NCI-H2029 treated with DMSO at 0.1 percent for 48 hours (cell line): ENCODE measurements around the gene GRID2.

Experiments used
- DNase-seq: peaks from one replicate; lab custom pipeline; 2025; lab: John Stamatoyannopoulos, UW

Gene GRID2

GRCh38 chr4:93687304-93687703 is 1383.5 kb downstream of the GRID2 start:
- no peak for DNase-seq

GRCh38 chr4:93688978-93689377 is 1385.2 kb downstream of the GRID2 start:
- no peak for DNase-seq

DNA sequence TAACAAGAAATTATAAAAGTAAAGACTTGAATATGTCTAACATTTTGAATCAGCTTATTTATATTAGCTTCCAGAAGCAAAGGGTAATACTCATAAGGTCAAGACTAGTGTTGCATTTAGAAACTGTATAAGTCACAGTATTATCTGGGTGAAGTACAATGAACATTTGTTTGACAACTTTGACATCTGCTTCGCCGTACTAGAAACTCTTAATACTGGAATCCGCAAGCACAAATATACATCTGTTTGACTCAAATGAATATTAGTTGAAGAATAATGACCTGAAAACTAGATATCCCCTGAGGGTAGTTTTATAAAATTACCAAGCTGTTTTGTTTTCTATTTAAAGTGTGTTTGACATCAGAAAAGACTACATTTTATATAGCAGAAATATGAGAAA is 1389.4 kb downstream of the GRID2 start:
- no peak for DNase-seq

DNA sequence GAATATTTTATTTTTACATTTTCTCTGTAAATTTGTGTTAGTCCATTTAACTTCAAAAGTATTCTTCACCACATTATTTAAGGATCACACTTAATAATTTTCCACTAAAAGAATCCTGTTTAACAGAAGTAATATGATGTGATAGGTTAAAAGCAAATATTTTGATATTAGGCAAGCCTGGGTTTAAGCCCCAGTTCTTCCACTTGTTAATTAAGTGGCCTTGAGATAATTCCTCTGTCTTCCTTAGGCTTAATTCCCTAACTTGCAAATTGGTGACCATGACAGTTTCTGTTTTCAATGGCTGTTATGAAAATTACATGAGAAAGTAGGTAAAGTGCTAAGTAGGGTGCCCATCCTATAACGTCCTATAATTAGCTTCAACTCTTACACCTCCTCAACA is 1394.9 kb downstream of the GRID2 start:
- no peak for DNase-seq

GRCh38 chr4:93700571-93700970 is 1396.8 kb downstream of the GRID2 start:
- DNase-seq, result no peak

DNA sequence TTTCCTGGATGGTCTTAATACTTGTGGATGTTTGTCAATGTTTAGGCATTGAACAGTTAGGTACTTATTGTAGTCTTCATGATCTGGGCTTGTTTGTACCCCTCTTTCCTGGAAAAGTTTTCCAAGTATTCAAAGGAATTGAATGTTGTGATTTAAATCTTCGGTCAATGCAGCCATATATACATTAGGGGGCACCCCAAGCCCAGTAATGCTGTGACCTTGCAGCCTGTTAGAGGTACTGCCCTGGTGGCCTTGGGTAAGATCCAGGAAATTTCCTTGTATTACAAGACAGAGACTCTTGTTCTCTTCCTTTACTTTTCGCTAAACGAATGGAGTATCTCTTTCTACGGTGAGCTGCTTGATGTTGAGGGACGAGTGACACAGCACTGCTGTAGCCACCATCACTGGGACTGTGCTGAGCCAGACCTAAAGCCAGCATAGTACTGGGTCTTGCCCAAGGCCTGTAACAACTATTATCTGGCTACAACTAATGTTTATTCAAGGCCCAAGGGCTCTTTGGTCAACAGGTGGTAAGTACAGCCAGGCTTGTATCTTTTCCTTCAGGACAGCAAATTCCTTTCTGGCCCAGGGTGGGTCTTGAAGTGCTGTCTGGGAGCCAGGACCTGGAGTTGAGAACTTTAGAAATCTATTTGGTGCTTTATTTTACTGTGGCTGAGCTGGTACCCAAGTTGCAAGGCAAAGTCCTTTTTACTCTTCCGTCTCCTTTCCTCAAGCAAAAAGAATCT is 1406.5 kb downstream of the GRID2 start:
- peak; percentile 83 for DNase-seq

DNA sequence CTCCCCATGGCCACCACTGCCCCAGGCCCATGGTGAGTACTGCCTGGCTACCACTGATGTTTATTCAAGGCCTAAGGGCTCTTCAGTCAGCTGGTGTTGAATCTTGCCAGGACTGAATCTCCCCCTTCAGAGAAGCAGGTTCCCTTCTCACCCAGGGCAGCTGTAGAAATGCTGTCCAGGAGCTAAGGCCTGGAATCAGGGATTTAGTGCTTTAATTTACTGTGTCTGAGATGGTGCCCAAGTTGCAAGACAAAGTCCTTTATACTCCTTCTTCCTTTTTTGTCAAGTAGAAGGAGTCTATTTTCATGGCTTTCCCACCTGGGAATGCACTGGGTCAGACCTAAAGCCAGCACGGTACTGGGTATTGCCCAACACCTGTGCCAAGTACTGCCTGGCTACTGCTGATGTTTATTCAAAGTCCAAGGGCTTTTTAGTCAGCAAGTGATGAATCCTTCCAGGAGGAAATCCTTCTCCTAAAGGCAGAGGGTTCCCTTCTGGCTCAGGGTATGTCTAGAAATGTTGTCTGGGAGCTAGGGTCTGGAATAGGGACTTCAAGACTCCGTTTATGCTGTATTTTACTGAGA is 1407.2 kb downstream of the GRID2 start:
- peak; percentile 77 for DNase-seq

- DNase-seq, result no peak
Measured at GRCh38 chr4:93718233-93718632, 1414.5 kb downstream of the GRID2 start.

GRCh38 chr4:93719552-93719951 is 1415.8 kb downstream of the GRID2 start:
- no peak for DNase-seq

- DNase-seq, result no peak
Measured at GRCh38 chr4:93722446-93722845, 1418.7 kb downstream of the GRID2 start.

DNA sequence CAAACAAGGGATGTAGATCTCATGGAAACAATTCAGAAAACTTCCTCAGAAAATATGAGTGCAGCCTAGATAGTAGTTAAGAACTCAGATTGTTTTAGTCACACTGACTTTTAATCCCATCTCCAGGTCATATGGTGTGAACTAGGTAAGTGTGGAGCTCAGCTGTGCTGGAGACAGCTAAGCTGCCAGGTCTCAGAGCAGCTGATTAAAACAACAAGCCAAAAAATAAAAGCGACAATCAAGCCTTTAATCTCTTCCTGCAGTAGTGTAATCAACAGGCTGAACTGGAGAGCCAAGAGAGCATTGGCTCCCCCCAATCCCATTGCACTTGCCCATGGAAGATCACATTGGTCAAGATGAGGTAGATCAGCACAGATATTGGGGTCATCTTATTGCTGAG is 1426.5 kb downstream of the GRID2 start:
- no peak for DNase-seq

GRCh38 chr4:93730760-93731159 is 1427.0 kb downstream of the GRID2 start:
- no peak for DNase-seq

GRCh38 chr4:93731456-93731855 is 1427.7 kb downstream of the GRID2 start:
- DNase-seq, result no peak

GRCh38 chr4:93732509-93732908 is 1428.7 kb downstream of the GRID2 start:
- DNase-seq, result no peak

GRCh38 chr4:93740890-93741289 is 1437.1 kb downstream of the GRID2 start:
- no peak for DNase-seq

- no peak for DNase-seq
Measured at GRCh38 chr4:93743022-93743421, 1439.3 kb downstream of the GRID2 start.

DNA sequence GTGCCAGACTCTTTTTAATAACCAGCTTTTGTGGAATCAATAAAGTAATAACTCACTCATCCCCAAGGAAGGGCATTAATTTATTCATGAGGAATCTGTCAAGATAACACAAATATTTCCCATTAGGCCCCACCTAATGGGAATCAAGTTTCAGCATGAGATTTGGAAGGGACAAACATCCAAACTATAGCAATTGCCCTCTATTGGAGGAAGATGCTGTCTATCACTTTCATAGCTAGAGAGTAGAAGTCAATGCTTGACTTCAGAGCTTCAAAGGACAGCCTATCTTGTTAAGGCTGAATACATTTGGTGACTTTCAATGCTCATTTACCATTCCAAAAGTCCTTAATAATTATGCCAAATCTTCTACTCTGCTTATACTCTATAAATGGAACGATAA is 1439.9 kb downstream of the GRID2 start:
- DNase-seq, result no peak

DNA sequence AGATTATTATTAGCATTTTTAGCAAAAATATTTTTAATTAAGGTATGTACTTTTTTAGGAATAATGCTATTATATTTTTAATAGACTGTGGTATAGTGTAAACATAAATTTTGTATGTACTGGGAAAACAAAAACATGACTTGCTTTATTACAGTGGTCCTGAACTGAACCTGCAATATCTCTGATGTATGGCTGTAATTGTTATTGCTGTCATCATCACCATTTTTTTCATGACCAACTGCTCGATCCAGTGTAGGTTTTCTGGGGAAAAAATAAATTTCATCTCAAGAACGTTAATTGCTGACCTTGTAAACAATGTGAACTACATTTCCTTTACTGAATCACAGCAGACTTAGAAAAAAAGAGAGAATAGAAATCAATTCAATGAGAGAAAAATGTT is 1441.2 kb downstream of the GRID2 start:
- no peak for DNase-seq

GRCh38 chr4:93746031-93746430 is 1442.3 kb downstream of the GRID2 start:
- peak; percentile 0 for DNase-seq

DNA sequence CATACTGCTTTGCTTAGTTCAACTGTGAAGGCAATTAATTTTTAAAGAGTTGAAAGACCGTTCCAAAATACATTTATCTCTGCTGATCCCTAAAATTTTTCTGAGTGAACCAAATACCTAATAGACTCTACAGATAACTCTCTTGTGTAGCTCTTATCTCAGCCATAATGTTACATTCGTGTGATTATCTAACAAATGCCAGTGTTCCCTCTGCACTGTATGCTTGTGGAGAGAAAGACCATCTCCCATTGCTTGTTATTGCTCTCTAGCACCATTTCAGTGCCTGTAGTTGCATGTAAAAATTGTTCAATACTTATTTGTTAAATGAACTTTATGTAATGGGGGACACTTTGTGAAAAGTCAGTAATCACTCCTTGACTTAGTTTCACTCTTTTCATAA is 1443.5 kb downstream of the GRID2 start:
- DNase-seq, result no peak

GRCh38 chr4:93748373-93749291 is 1444.9 kb downstream of the GRID2 start:
- DNase-seq, result no peak

DNA sequence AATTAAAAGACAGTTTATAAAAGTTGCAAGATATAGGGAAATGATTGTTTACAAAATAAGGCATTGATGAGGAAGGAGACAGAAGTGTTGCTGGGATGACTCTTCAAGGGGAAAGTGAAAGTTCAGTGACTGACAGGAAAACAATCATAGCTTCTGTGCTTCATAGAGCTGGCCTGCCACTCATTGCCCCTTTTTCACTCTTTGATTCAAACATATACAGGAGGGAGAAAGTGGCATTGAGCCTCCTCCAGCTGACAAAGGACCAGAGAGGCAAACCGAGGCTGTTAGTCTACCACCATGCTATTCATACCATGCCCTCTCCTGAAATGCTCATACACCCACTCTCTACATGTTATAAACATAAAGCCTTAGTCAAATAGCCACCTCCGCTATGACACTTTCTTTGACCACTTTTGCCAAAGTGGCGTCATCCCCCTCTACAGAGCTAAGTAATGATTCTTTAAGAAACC is 1445.6 kb downstream of the GRID2 start:
- DNase-seq, result no peak

DNA sequence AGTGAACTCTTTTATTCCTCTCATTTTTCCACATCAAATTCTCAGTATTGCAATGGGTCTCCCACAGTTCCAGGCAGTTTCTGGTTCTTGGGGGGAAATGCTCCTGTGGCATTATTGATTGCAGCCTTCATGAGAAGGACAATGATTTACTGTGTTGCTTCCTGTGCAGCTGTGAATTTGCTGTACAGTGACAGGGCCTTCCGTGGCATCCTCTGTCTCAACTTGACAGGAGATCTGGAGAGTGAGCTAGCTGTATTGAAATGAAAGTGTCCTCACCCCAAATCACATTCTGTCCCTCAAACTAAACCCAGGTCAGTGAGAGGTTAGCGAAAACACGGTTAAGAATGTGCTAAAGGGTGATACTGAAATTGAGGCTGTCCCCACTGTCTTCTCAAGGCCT is 1447.6 kb downstream of the GRID2 start:
- DNase-seq, result no peak
